NCI-H1694 treated with DMSO at 0.1 percent for 48 hours (cell line): ENCODE measurements around the gene RIMOC1.
A peak's percentile ranks its signal among the peaks of the same experiment; 100 is the strongest.

Experiments used
- DNase-seq: peaks from one replicate; lab custom pipeline; 2025; lab: John Stamatoyannopoulos, UW

The RIMOC1 gene, protein sequence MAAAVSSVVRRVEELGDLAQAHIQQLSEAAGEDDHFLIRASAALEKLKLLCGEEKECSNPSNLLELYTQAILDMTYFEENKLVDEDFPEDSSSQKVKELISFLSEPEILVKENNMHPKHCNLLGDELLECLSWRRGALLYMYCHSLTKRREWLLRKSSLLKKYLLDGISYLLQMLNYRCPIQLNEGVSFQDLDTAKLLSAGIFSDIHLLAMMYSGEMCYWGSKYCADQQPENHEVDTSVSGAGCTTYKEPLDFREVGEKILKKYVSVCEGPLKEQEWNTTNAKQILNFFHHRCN

GRCh38 chr5:41903892-41904799 lies at the start of gene RIMOC1:
TSS of gene RIMOC1 (plus strand) at chr5:41904344. CDS start at chr5:41904368, 24 bp downstream.
- peak; percentile 99 for DNase-seq

- DNase-seq: peak; percentile 82
These were observed 47.3 kb upstream of the RIMOC1 start for GRCh38 chr5:41856644-41857491.

DNA sequence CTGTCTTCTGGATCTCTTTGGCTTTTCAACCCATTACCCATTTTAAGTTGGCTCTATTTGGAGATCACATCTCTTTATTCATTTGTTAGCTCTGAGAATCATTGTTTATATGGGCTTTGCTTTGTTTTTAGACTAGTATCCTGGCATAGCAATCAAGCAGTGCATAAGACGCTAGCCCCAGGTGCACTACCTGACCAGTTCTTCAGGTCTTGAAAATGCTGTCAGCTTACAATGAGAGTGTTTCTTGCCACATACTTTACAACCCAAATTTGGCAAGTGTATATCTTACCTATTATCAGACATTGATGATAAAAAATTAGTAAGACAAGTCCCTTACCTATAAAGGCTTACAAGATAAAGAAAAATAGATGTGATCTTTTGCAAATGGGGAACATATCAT lies 46.2 kb upstream of the RIMOC1 start:
- DNase-seq: no peak

DNA sequence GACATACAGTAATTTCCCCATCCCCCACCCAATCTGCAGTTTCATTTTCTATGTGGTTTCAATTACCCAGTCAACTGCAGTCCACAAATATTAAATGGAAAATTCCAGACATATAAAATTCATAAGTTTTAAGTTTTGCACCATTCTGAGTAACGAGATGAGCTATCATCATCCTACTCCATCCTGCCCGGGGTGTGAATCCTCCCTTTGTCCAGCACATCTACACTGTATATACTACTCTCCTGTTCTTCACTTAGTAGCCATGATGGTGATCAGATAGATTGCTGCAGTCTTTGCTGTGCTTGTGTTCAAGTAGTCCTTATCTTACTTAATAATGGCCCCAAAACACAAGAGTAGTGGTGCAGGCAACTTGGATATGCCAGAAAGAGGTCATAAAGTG lies 45.3 kb upstream of the RIMOC1 start:
- no peak for DNase-seq

DNA sequence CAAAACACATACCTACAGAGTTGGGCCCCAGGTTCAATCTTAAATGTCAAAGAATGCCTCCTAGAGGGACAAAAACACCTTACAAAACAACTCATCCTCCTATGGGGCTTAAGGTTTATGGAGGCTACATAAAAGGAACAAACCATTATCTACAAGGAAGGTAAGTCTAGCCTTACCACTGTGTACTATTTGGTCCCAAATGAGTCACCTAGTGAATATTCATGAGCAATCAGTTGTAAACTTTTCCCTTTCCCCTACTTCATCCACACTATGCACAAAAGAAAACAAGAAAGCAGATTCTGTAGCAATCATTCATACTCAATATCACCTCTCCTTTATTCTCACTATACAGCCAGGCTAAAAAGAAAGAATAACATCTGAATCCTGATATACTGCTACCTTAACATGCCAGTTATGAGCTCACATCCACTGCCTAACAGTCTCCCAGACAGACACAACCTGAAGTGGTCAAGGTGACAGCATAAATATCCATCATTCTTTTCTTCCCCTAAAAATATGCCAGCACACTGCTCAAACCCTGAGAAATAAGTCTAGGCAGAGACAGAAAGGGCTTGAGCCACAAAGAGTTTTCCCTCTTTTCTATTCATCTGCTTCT lies 40.2 kb upstream of the RIMOC1 start:
- DNase-seq: no peak

DNA sequence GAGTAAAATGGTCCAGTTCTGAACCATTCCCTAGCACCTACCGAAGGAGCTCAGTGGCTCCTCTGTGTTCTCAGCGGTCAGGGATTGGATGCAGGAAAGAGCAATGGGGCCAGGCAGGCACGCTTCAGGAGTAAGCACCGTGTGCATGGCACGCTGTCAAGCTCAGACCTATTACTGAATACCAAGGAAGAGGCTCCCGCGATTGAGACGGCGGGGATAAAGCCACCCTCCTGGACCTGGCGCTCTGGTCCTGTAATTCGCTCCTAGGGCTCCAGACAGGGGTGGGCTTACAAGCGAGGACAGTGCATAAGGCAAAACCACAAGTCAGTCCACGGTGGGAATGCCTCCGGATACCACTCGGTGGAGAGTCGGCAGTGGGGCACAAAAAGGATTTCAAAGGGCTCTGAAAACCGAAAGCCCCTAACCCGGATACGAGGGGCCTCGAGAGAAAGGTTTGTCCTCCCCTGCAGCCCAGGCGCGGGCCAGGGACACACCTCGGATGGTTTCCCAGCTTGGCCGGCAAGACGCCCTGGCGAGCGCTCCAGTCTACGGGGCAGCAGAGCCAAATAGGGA lies 34.9 kb upstream of the RIMOC1 start:
- peak; percentile 49 for DNase-seq

DNA sequence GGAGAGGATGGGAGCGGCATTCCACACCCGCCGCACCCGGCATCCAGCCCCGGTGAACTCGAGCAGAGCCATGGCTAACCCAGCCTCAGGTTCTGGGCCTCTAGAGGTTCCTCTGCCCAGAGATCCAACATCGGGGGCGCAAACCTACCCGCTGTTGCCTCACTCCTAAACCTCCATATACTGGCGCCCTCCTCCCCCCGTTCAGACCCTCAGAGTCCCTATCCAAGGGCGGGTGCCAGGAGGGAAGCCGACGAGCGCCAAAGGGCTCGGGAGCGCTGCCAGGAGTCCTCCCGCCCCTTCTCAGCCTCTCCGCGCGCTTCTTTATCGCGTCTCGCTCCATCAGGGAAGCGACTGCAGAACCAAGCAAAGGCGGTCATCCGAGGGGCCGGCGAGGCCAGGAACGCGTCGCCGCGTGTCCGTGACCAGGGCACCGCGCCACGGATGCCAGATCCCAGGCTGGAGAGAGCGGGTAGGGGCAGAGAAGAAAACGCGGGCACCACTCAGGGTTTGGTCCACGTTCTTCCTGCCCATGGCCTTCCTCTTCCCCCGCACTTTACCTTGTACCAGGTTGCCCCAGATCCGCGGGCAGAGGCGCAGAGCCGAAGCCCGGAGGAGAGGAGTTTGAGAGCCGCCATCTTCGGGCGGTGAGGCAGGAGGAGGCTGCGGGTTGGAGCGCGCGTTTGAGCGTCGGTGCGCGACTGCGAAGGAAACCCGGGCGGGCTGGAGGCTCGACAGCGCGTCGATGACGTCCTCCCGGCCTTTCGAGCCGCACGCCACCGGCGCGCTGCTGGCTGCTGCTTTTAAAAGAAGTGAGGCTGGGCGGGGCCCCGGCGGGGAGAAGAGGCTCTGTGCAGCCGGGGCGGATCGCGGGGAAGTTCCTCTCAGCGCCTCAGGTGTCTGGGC lies 34.2 kb upstream of the RIMOC1 start, which contains the start of gene OXCT1:
TSS of gene OXCT1 (minus strand) at position 702 of the 903 bp plus-strand sequence. CDS start at position 635, 67 bp downstream.
- peak; percentile 81 for DNase-seq

DNA sequence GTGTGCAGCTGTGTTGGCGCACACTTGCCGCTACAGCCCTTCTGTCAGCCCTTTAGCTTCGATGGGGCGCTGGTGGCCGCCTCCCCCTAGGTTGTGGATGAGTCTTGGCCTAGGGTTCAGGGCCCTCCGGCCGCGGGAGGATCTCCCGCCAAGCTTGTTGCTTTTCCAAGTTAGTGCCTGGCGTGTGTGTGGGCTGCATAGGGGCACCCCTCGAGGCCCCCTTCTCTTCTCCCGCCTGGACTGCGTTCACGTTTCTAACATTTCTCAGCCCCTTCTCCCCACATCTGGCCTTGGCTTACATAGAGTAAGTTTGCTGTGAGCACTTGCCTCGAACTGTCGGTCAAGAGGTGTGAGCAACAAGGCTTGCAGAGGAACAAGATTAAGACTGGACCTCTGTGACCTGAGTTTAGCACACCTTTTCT lies 33.5 kb upstream of the RIMOC1 start:
- no peak for DNase-seq

DNA sequence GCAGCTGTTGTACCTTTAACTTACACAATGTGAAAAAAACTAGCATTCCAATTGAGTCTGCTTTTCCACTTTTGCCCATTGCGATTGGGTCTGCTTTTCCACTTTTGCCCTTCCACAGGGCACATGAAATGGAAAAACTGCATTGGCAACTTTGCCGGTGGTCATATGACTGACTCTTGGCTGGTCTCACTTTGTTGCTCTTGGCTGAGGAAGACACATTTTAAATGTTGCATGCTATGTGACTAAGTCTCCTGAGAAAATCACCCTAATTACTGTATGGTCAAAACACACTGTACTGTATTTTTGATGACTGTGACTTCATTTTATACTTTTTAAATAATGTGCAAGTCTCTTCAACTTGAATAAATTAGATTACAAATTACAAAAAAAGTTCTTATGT lies 32.3 kb upstream of the RIMOC1 start:
- no peak for DNase-seq

DNA sequence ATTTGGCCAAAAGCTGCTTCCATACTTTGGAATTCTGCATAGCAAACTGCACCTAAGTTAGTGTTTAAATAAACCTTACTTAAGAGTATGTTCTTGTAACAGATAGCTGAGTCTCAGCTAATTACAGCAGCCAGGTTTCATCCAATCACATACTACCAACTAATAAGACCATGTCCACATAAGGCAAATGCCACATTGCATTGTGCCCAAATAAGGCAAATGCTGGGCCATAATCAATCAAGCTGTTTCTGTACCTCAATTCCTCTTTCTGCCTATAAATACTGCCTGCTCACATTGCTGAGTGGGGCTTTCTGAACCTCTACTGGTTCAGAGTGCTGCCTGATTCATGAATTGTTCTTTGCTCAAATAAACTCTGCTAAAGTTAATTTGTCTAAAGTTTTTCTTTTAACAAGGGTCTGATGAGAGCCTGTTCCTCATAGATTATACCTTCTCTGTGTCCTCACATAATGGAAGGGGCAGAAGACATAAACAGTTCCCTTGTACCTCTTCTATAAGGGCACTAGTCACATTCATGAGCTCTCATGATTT lies 29.6 kb upstream of the RIMOC1 start:
- DNase-seq: no peak

DNA sequence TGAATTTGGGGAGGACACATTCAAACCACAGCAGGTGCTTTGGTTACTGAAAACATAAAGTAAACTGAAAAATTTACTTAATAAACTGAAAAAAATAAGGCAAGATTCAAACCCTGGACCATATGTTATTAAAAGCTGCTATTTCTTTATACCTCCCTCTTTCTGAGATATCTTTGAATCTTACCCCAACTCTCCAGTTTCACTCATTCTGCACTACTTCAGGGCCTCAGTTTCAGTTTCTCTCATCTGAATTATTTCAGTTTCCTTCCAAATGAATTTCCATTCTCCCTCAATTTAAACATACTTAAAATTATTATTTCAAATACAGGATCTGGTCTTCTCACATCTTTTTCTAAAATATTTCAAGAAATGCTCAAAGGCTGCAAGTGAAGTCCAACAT lies 29.0 kb upstream of the RIMOC1 start:
- no peak for DNase-seq

- no peak for DNase-seq
These were observed 27.5 kb upstream of the RIMOC1 start for GRCh38 chr5:41876678-41877077.

DNA sequence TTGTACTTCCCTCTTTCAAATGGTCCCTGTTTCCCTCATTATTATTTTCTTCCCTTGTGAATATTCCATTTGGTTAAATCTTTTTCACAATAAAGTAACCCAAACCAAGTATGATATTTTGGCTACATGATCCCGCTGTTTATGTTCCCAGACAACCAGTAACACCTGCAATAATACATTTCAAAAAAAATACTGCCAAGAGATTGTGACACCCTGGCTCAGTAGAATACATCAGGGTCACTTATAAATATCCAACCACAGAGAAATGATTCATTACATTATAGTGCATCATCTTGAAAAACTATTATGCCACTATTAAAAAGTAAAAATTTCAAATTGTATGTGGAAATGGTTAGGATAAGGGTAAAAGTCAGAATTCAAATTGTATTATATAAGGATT lies 26.7 kb upstream of the RIMOC1 start:
- DNase-seq: no peak

- no peak for DNase-seq
These were observed 26.0 kb upstream of the RIMOC1 start for GRCh38 chr5:41878173-41878572.

- no peak for DNase-seq
These were observed 25.3 kb upstream of the RIMOC1 start for GRCh38 chr5:41878643-41879478.

DNA sequence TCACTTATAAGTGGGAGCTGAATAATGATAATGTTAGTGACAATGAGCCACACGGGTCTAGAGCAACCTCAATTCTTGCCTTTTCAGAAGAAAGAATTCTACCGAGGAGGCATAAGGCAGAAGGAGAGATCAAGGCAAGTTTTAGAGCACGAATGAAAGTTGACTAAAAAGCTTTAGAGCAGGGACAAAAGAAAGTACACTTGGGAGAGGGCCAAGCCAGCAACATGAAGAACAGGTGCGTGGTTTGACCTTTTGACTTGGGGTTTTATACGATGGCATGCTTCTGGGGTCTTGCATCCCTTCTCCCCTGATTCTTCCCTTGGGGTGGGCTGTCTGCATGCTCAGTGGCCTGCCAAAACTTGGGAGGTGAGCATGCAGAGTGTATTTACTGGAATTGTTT lies 21.4 kb upstream of the RIMOC1 start:
- DNase-seq: no peak

DNA sequence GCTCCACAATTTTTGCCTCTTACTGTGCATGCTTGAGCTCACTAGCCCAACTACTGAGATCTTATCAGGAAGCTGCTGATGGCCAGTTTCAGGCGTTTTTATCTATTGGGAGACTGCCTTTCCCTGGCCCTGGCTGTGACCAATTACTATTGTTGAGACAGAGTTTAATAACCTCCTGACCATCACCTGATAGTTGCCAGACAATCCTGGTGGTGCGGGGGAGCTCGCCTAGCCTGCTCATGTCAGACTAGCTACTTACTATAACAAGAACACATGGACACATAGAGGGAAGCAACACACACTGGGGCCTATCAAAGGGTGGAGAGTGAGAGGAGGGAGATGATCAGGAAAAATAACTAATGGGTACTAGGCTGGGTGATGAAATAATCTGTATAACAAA lies 20.9 kb upstream of the RIMOC1 start:
- no peak for DNase-seq

DNA sequence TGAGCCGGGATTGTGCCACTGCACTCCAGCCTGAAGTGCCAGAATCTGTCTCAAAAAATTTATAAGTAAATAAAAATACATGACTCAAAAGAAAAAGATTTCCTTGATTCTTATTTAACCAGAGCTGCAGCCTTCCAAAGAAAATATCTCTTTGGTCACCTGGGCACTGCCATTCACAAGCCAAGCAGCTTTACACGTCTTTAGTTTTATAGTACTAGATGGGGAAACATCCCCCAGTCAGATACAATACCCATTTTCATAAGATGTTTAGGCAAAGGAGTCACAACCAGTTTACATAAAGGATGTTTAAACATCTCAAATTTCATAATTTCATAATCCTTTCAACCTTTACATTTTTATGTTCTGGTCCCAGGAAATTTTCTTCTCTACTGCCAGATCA lies 20.2 kb upstream of the RIMOC1 start:
- no peak for DNase-seq

DNA sequence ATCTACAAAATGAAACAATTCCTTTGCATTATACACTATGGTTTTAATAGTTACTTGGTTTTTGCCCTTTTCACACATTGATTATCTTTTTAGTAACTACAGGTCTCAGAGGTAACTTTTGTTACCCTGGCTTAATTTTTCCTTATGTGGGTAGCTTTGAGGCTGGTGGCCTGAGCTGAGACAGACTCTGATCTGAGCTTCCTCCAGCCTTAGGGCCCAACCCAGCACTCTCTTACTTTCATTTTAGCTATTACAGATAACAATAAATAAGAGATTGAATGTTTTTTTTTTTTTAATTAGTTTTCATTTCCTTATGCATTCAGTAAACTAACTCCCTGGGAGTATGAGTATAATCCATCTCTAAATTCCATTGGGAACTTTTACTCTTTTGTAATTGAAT lies 18.9 kb upstream of the RIMOC1 start:
- DNase-seq: no peak
